ENCODE data around the gene FBXW11.

The FBXW11 gene

GRCh38 chr5:172010278-172010677, 3.8 kb upstream of the FBXW11 start:
- no peak for DNase-seq

GRCh38 chr5:172009536-172010270, 3.3 kb upstream of the FBXW11 start:
- DNase-seq, result no peak

GRCh38 chr5:172008689-172009141, 2.3 kb upstream of the FBXW11 start:
- no peak for DNase-seq

- DNase-seq, result no peak
Observed at GRCh38 chr5:172008111-172008455, 1.6 kb upstream of the FBXW11 start.

- DNase-seq, result no peak
Observed at GRCh38 chr5:172007175-172008110, 1.0 kb upstream of the FBXW11 start.

- DNase-seq, result no peak
Observed at GRCh38 chr5:172005708-172006320, 624 bp downstream of the FBXW11 start.

GRCh38 chr5:172004824-172005237, 1.6 kb downstream of the FBXW11 start:
- DNase-seq, result no peak

- no peak for DNase-seq
Observed at GRCh38 chr5:172003746-172004145, 2.7 kb downstream of the FBXW11 start.

GRCh38 chr5:172002840-172003512, 3.5 kb downstream of the FBXW11 start:
- no peak for DNase-seq

- DNase-seq, result no peak
Observed at GRCh38 chr5:172002310-172002709, 4.1 kb downstream of the FBXW11 start.

GRCh38 chr5:171999877-172000276, 6.6 kb downstream of the FBXW11 start:
- no peak for DNase-seq

GRCh38 chr5:171999100-171999499, 7.3 kb downstream of the FBXW11 start:
- no peak for DNase-seq

GRCh38 chr5:171997011-171997410, 9.4 kb downstream of the FBXW11 start:
- DNase-seq, result no peak

- no peak for DNase-seq
Observed at GRCh38 chr5:171992813-171993212, 13.6 kb downstream of the FBXW11 start.

- DNase-seq, result no peak
Observed at GRCh38 chr5:171992305-171992704, 14.1 kb downstream of the FBXW11 start.

GRCh38 chr5:171990713-171991015, 15.8 kb downstream of the FBXW11 start:
- DNase-seq, result no peak

- no peak for DNase-seq
Observed at GRCh38 chr5:171989946-171990712, 16.3 kb downstream of the FBXW11 start.

GRCh38 chr5:171989276-171989675, 17.2 kb downstream of the FBXW11 start:
- no peak for DNase-seq

GRCh38 chr5:171986772-171987171, 19.7 kb downstream of the FBXW11 start:
- peak; percentile 19 for DNase-seq

GRCh38 chr5:171984748-171985419, 21.6 kb downstream of the FBXW11 start:
- peak; percentile 8 for DNase-seq

- no peak for DNase-seq
Observed at GRCh38 chr5:171981847-171982246, 24.6 kb downstream of the FBXW11 start.

- no peak for DNase-seq
Observed at GRCh38 chr5:171980792-171981191, 25.6 kb downstream of the FBXW11 start.

Data from NCI-H524 treated with DMSO at 0.1 percent for 48 hours (cell line).